ENCODE measurements around the gene SETD1B. TPM values are rescaled to one million over a fixed set of nuclear protein-coding genes. Genes with fewer than 3 reads are reported as not detected.

The SETD1B gene
- total and polyA plus RNA-seq, 2 of the 4 experiments (the other 2 are of a cell fraction): 0.90 to 5.1 TPM

GRCh38 chr12:121795034-121795968, 8.5 kb upstream of the SETD1B start:
- ATAC-seq (ENCODE audit: low read depth): peak; percentile 21
- TF ChIP-seq USF2 (IDR thresholded peaks at IDR 0.05; ENCODE audit: low read depth, low read length) (no peak), RFX5 (IDR thresholded peaks at IDR 0.05; ENCODE audit: low read depth, low read length) (no peak), RCOR1 (IDR thresholded peaks at IDR 0.05; ENCODE audit: insufficient replicate concordance, low read length) (no peak), BHLHE40 (IDR thresholded peaks at IDR 0.05; ENCODE audit: low read depth, low read length) (no peak), MAFK (IDR thresholded peaks at IDR 0.05; ENCODE audit: low read depth, low read length) (peak; percentile 78), FOS (IDR thresholded peaks at IDR 0.05; ENCODE audit: low read depth, low read length) (no peak), RAD21 (IDR thresholded peaks at IDR 0.05; ENCODE audit: low read length) (peak; percentile 90), CEBPB (IDR thresholded peaks at IDR 0.05; ENCODE audit: low read depth, low read length) (no peak), CTCF (conservative IDR thresholded peaks at IDR 0.05; ENCODE audit: low read depth, low read length) (peak; percentile 95), POLR2A (IDR thresholded peaks at IDR 0.05; ENCODE audit: low read depth, low read length) (no peak), SMC3 (IDR thresholded peaks at IDR 0.05; ENCODE audit: low read depth, low read length) (peak; percentile 87), ELK1 (IDR thresholded peaks at IDR 0.05; ENCODE audit: borderline replicate concordance, low read depth, low read length) (no peak), NFE2L2 (IDR thresholded peaks at IDR 0.05; ENCODE audit: low read depth, low read length) (no peak)

More at GRCh38 chr12:121795034-121795968, 8.5 kb upstream of the SETD1B start:
- no peak overlapping the region for H3K9ac ChIP-seq (ENCODE audit: low read depth, low read length)
- no peak overlapping the region for H3K4me3 ChIP-seq (ENCODE audit: insufficient read depth, low read depth, low read length)
- BruUV-seq (replicated peaks): no TSS peak
- H3K14ac ChIP-seq (replicated peaks; ENCODE audit: low read depth, low read length): no peak overlapping the region
- peaks cover 4% of the 10 kb centered on the region; the same call in 1 of the 2 replicates for H3K9me1 ChIP-seq (ENCODE audit: insufficient read depth, low read length)
- H2AK5ac ChIP-seq (ENCODE audit: low read depth, low read length): peak overlapping the region; percentile 75
- DNase-seq: peak; percentile 81
- no peaks in the 10 kb centered on the region for H3K27me3 ChIP-seq (ENCODE audit: control insufficient read depth, insufficient read depth, low read length)
- no peak overlapping the region for H2BK15ac ChIP-seq (ENCODE audit: low read depth, low read length)
- intact Hi-C loops (cut with micrococcal nuclease): loop anchor here (1.0 to 10.0 kb wide), 4 partner anchors 17 to 240 kb away; partner anchors contain the start of genes BCL7A and PSMD9
- H3K56ac ChIP-seq (ENCODE audit: extremely low read depth, insufficient read depth, low read length): no peak overlapping the region
- peak overlapping the region; percentile 95 for H2AFZ ChIP-seq (replicated peaks; ENCODE audit: low read length, poor library complexity)
- peaks cover 9% of the 10 kb centered on the region; the same call in 1 of the 2 replicates for H3K36me3 ChIP-seq (ENCODE audit: control insufficient read depth, insufficient read depth, low read length)
- peak overlapping the region; percentile 43; the same call in 1 of the 2 replicates for H3K23ac ChIP-seq (ENCODE audit: low read depth, low read length)
- 51% methylated on average over 7 of the region's 15 CpGs; no CpG with 5 or more reads in 1 of the 2 experiments for WGBS, 2 experiments (ENCODE audit: extremely low coverage in 2 of 2, insufficient read length in 1 of 2)
- H3K4me1 ChIP-seq (ENCODE audit: control insufficient read depth, insufficient read depth, low read length): peaks cover 30% of the 10 kb centered on the region
- no peak overlapping the region for H2BK120ac ChIP-seq (ENCODE audit: low read depth, low read length)
- no peak overlapping the region for H3K4me2 ChIP-seq (ENCODE audit: low read depth, low read length)
- peak overlapping the region in 1 of 2 experiments; percentile 47; a peak in 2 of 4 replicates for H4K8ac ChIP-seq (ENCODE audit: low read depth in 2 of 2, low read length in 2 of 2)
- H4K91ac ChIP-seq (ENCODE audit: insufficient read depth, low read depth, low read length): 0 out of 2 replicates have a peak overlapping the region, but pooled peaks have one; percentile 57
- H2AK9ac ChIP-seq (replicated peaks; ENCODE audit: low read depth, low read length, poor library complexity): peak overlapping the region; percentile 97
- peak overlapping the region; percentile 56 for H3K4ac ChIP-seq (ENCODE audit: low read depth, low read length)
- CTCF ChIA-PET: interaction anchor here (0.5 to 3.9 kb wide), 15 partner anchors 11 to 1365 kb away, joined by 3 to 49 read pairs (median 5); partner anchors contain the start of gene PSMD9
- H3K79me1 ChIP-seq (ENCODE audit: low read depth in 1 of 2, low read length in 2 of 2): peaks cover 6 to 45% of the 10 kb centered on the region in 2 experiments; a peak in 3 of 4 replicates
- no peak overlapping the region for H3K27ac ChIP-seq (ENCODE audit: insufficient read depth, low read length)
- no peak overlapping the region; the same call in 1 of the 2 replicates for H2BK20ac ChIP-seq (ENCODE audit: low read depth, low read length)
- in situ Hi-C loops (cut with MboI; ENCODE audit: low sequenced_read_pairs): no loop called here
- H3K9me3 ChIP-seq (ENCODE audit: control insufficient read depth, insufficient read depth, low read length): no peaks in the 10 kb centered on the region
- H3K18ac ChIP-seq (ENCODE audit: low read depth, low read length): no peak overlapping the region
- H4K5ac ChIP-seq (ENCODE audit: low read depth, low read length): no peak overlapping the region
- H2BK5ac ChIP-seq (ENCODE audit: low read depth, low read length, poor library complexity, severe bottlenecking): no peak overlapping the region
- POLR2A ChIA-PET (ENCODE audit: unreplicated experiment): interaction anchor here (0.6 to 2.0 kb wide), 4 partner anchors 11 to 292 kb away, joined by 3 to 10 read pairs (median 5); no protein-coding TSS in a partner anchor
- H4K20me1 ChIP-seq (ENCODE audit: insufficient read depth, low read length): peaks cover 11% of the 10 kb centered on the region
- dilution Hi-C loops (cut with HindIII; ENCODE audit: low sequenced_read_pairs, unreplicated experiment): no loop called here

Data from IMR-90 (cell line).